ENCODE measurements around the gene SERPINA12. TPM values are rescaled to one million over a fixed set of nuclear protein-coding genes. Genes with fewer than 3 reads are reported as not detected.

SERPINA12 gene
- total RNA-seq, 1 donor from 2014 or later, result not detected

DNA sequence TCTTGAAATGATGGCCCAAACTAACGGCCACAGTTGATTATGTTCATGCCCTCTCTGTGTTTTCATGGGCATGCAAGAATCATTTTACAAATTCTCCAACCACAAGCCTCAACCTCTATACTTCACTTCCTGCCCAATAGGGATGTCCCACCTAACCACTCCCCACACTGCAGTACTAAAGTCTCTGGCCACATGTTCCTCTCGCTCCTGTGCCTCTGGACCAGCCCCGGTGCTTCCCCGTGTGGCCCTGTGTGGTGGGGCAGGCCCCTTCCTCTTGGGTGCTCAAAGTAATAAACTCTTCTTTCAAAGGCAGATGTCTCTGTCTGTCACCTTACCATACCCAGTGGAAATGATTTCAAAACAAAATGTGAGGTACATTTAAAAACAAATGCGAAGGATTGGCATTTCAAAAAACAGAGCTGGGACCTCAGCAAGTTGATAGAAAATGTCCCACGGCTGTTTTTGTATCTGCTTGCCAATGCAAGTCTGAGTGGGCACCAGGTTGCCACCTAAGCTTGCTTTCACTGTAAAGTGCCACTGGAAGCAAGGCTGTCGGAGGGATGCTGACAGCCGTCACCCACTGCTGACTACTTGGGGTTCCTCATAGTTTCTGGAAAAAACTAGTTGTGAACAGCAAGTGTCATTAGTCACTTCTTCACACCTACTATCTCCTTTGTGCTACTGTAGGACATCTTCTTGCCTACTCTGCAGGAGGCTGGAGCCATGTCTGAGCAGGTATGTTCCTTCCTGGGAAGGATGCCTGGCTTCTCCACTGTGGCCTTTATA, 48.4 kb downstream of the SERPINA12 start:
- TF ChIP-seq, protein P1, sequence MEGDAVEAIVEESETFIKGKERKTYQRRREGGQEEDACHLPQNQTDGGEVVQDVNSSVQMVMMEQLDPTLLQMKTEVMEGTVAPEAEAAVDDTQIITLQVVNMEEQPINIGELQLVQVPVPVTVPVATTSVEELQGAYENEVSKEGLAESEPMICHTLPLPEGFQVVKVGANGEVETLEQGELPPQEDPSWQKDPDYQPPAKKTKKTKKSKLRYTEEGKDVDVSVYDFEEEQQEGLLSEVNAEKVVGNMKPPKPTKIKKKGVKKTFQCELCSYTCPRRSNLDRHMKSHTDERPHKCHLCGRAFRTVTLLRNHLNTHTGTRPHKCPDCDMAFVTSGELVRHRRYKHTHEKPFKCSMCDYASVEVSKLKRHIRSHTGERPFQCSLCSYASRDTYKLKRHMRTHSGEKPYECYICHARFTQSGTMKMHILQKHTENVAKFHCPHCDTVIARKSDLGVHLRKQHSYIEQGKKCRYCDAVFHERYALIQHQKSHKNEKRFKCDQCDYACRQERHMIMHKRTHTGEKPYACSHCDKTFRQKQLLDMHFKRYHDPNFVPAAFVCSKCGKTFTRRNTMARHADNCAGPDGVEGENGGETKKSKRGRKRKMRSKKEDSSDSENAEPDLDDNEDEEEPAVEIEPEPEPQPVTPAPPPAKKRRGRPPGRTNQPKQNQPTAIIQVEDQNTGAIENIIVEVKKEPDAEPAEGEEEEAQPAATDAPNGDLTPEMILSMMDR (IDR thresholded peaks at IDR 0.05), result no peak
- Mint-ChIP-seq H3K4me1 (peaks cover 7% of the 10 kb centered on the region), H3K36me3 (ENCODE audit: low read depth) (peaks cover 2% of the 10 kb centered on the region), H3K9me3 (peaks cover 14% of the 10 kb centered on the region), H3K27me3 (no peaks in the 10 kb centered on the region), H3K4me3 (no peak overlapping the region), H3K27ac (no peak overlapping the region)
- ChIA-PET POLR2A (no interaction called here), CTCF (no interaction called here)
- ATAC-seq (ENCODE audit: low read depth), result peak; percentile 71
- intact Hi-C loops (cut with micrococcal nuclease), result no loop called here
- DNase-seq, result no peak

DNA sequence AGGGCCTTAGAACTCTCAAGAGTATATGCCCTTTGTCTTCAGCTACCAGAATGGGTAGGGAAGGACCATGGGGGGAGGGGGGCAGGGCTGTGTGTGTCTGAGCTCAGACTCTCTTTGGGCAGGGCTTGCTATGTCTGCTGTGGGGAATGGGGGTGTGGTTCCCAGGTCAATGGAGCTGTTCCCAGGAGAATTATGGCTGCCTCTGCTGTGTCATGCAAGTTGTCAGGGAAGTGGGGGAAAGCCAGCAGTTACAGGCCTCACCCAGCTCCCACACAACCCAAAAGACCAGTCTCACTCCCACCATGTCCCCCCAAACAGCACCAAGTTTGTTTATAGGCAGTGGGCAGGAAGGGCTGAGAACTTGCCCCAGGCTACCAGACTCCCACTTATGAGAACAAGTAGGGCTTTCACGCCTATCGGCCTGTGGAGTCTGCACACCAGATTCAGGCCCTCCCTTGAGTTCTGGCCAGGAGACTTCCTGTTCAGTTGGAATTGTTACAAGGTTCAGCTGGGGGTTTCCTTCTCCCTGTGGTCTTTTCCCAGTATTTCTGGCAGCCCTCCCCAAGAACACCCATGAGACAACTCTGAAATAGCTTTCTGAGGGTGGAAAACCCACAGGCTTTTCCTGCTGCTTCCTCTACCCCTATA, 50.6 kb downstream of the SERPINA12 start:
- peaks cover 14% of the 10 kb centered on the region for H3K9me3 Mint-ChIP-seq
- POLR2A ChIA-PET, result no interaction called here
- DNase-seq (no peak), ATAC-seq (ENCODE audit: low read depth) (no peak)
- intact Hi-C loops (cut with micrococcal nuclease), result no loop called here
- no peaks in the 10 kb centered on the region for H3K36me3 Mint-ChIP-seq (ENCODE audit: low read depth)
- H3K27ac Mint-ChIP-seq, result no peak overlapping the region
- peaks cover 7% of the 10 kb centered on the region for H3K4me1 Mint-ChIP-seq
- H3K27me3 Mint-ChIP-seq, result peaks cover 3% of the 10 kb centered on the region
- CTCF ChIA-PET, result interaction anchor here (1.4 kb wide), 1 partner anchor 25 kb away, joined by 3 read pairs; no protein-coding TSS in a partner anchor
- no peak overlapping the region for H3K4me3 Mint-ChIP-seq
- TF ChIP-seq, protein P1 (IDR thresholded peaks at IDR 0.05), result no peak

DNA sequence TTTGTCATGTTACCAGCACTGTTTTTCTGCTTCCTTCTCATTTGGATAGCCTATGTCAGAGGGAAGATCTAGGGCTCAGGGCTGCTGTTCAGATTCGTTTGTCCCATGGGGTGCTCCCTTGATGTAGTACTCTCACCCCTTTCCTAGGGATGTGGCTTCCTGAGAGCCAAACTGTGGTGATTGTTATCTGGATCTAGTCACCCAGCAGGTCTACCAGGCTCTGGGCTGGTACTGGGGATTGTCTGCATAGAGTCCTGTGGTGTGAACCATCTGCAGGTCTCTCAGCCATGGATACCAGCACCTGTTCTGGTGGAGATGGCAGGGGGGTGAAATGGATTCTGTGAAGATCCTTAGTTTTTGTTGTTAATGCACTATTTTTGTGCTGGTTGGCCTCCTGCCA, 51.2 kb downstream of the SERPINA12 start:
- H3K4me3 Mint-ChIP-seq, result no peak overlapping the region
- H3K9me3 Mint-ChIP-seq, result peaks cover 14% of the 10 kb centered on the region
- DNase-seq (no peak), ATAC-seq (ENCODE audit: low read depth) (no peak)
- H3K4me1 Mint-ChIP-seq, result peaks cover 7% of the 10 kb centered on the region
- peaks cover 3% of the 10 kb centered on the region for H3K27me3 Mint-ChIP-seq
- intact Hi-C loops (cut with micrococcal nuclease), result no loop called here
- no peaks in the 10 kb centered on the region for H3K36me3 Mint-ChIP-seq (ENCODE audit: low read depth)
- ChIA-PET CTCF (interaction anchor here (1.4 kb wide), 1 partner anchor 24 kb away, joined by 3 read pairs; no protein-coding TSS in a partner anchor), POLR2A (no interaction called here)
- TF ChIP-seq, protein P1 (IDR thresholded peaks at IDR 0.05), result no peak
- no peak overlapping the region for H3K27ac Mint-ChIP-seq

DNA sequence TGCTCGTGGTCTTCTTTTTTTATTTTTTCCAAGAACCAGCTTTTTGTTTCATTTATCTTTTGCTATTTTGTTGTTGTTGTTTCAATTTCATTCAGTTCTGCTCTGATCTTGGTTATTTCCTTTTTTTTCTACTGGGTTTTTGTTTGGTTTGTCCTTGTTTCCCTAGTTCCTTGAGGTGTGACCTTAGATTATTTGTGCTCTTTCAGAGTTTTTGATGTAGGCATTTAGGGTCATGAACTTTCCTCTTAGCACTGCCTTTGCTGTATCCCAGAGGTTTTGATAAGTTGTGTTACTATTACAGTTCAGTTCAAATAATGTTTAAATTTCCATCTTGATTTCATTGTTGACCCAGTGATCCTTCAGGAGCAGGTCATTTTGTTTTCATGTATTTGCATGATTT, 53.3 kb downstream of the SERPINA12 start:
- CTCF ChIA-PET, result no interaction called here
- intact Hi-C loops (cut with micrococcal nuclease), result no loop called here
- Mint-ChIP-seq H3K36me3 (ENCODE audit: low read depth) (no peaks in the 10 kb centered on the region), H3K27ac (no peak overlapping the region), H3K4me3 (no peak overlapping the region), H3K4me1 (peaks cover 4% of the 10 kb centered on the region), H3K27me3 (peaks cover 4% of the 10 kb centered on the region), H3K9me3 (peaks cover 14% of the 10 kb centered on the region)
- POLR2A ChIA-PET, result no interaction called here
- ATAC-seq (ENCODE audit: low read depth) (no peak), DNase-seq (no peak)
- TF ChIP-seq, protein P1 (IDR thresholded peaks at IDR 0.05), result no peak

DNA sequence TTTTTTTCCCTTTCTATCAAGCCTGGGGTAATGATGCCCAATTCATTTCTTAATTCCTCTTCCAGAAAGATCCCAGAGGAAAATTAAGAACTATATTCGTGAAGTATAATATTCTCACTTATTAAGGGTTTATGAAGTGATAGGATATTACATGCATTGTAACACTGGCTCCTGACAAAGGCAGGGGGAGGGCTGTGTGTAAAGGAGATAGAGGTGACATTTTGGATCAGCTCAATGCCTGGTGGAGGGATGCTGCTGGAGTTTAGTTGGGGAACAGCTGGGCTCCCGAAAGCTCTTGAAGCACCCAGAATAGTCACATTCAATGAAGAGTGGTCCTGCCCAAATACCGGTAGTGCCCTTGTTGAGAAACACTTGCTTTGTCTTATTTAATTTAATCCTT, 57.4 kb downstream of the SERPINA12 start:
- peaks cover 5% of the 10 kb centered on the region for H3K27me3 Mint-ChIP-seq
- H3K4me1 Mint-ChIP-seq, result no peaks in the 10 kb centered on the region
- ChIA-PET POLR2A (no interaction called here), CTCF (no interaction called here)
- DNase-seq, result no peak
- intact Hi-C loops (cut with micrococcal nuclease), result no loop called here
- TF ChIP-seq, protein P1 (IDR thresholded peaks at IDR 0.05), result no peak
- no peak overlapping the region for H3K4me3 Mint-ChIP-seq
- H3K36me3 Mint-ChIP-seq (ENCODE audit: low read depth), result no peaks in the 10 kb centered on the region
- ATAC-seq (ENCODE audit: low read depth), result no peak
- H3K9me3 Mint-ChIP-seq, result peaks cover 6% of the 10 kb centered on the region
- no peak overlapping the region for H3K27ac Mint-ChIP-seq
